ENCODE measurements around the gene DPYSL4. TPM values are rescaled to one million over a fixed set of nuclear protein-coding genes. Genes with fewer than 3 reads are reported as not detected.

Gene DPYSL4
- total RNA-seq, 1 experiment from 2014 or later: 9.9 TPM

DNA sequence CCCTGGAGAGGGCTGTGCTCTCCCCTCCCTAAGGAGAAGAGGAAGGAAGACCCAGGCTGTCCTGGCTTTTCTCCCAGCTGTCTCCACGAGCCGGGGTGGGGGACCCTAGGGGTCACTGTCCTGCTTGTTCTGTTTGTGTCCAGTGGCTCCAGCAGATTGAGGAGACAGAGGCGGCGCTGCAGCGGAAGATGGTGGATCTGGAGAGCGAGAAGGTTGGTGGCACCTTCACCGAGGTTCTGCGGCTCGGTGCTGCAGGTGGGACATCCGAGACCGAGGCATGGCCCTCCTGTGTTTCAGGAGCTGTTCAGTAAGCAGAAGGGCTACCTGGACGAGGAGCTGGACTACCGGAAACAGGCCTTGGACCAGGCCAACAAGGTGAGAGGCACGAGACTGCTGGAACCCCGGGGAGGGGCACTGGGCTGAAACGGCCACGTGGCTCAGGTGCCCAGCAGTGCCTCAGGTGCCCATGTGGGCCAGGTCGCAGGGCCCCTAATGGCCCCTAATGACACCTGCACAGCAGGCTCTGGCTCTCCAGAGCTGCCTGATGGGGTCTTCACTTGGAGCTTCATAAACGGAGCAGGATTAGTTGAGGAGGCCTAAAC lies 33.0 kb upstream of the DPYSL4 start:
- no peaks in the 10 kb centered on the region for H3K9me3 ChIP-seq (ENCODE audit: control insufficient read depth, insufficient read depth, low read depth, low read length)
- TF ChIP-seq, protein P1, sequence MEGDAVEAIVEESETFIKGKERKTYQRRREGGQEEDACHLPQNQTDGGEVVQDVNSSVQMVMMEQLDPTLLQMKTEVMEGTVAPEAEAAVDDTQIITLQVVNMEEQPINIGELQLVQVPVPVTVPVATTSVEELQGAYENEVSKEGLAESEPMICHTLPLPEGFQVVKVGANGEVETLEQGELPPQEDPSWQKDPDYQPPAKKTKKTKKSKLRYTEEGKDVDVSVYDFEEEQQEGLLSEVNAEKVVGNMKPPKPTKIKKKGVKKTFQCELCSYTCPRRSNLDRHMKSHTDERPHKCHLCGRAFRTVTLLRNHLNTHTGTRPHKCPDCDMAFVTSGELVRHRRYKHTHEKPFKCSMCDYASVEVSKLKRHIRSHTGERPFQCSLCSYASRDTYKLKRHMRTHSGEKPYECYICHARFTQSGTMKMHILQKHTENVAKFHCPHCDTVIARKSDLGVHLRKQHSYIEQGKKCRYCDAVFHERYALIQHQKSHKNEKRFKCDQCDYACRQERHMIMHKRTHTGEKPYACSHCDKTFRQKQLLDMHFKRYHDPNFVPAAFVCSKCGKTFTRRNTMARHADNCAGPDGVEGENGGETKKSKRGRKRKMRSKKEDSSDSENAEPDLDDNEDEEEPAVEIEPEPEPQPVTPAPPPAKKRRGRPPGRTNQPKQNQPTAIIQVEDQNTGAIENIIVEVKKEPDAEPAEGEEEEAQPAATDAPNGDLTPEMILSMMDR (IDR thresholded peaks at IDR 0.05): no peak
- H3K36me3 ChIP-seq (ENCODE audit: control insufficient read depth, insufficient read depth, low read length): no peaks in the 10 kb centered on the region
- no peak overlapping the region for H3K4me3 ChIP-seq (ENCODE audit: low read depth in 2 of 2, low read length in 2 of 2)
- ATAC-seq (no peak), DNase-seq (ENCODE audit: low read depth, low spot score) (no peak)
- intact Hi-C loops (cut with micrococcal nuclease; ENCODE audit: unreplicated experiment) (no loop called here), in situ Hi-C loops (cut with HindIII; ENCODE audit: low pct_unique_long_range_greater_than_20kb, low sequenced_read_pairs) (no loop called here)
- H3K27ac ChIP-seq (ENCODE audit: low read length): no peak overlapping the region
- H3K4me1 ChIP-seq (ENCODE audit: control insufficient read depth, insufficient read depth, low read length): no peaks in the 10 kb centered on the region; the same call in 1 of the 2 replicates
- no TSS peak for BruUV-seq (replicated peaks)
- ChIA-PET CTCF (no interaction called here), POLR2A (interaction anchor here (0.6 kb wide), 1 partner anchor 876 kb away, joined by 4 read pairs; no protein-coding TSS in a partner anchor)
- no peaks in the 10 kb centered on the region for H3K27me3 ChIP-seq (ENCODE audit: control insufficient read depth, insufficient read depth, low read length)

DNA sequence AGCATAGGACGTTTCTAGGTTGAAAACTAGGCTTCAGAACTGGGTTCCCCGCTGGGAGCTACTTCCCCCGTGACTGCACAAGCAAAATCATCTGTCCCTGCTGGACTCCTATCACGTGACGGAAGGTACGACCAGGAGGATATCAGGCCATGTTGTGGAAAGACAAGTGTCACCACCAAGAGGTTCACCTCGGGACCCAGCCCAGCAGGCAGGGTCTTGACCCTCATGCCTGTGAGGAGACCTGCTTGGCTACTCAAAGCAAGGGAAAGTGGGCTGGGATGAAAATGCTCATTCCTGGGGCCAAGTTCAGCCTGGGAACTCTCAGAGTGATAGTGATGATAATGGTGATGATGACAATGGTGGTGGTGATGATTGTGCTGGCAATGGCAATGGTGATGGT lies 32.3 kb upstream of the DPYSL4 start:
- no TSS peak for BruUV-seq (replicated peaks)
- TF ChIP-seq, protein P1 (IDR thresholded peaks at IDR 0.05): no peak
- no peak for TF ChIP-seq SIN3A (IDR thresholded peaks at IDR 0.05; ENCODE audit: borderline replicate concordance, insufficient read depth, low read depth, low read length)
- TF ChIP-seq POLR2AphosphoS5 (IDR thresholded peaks at IDR 0.05; ENCODE audit: low read depth, low read length): no peak
- TF ChIP-seq TCF7L2 (IDR thresholded peaks at IDR 0.05; ENCODE audit: low read depth, low read length): no peak
- TF ChIP-seq, protein P2, sequence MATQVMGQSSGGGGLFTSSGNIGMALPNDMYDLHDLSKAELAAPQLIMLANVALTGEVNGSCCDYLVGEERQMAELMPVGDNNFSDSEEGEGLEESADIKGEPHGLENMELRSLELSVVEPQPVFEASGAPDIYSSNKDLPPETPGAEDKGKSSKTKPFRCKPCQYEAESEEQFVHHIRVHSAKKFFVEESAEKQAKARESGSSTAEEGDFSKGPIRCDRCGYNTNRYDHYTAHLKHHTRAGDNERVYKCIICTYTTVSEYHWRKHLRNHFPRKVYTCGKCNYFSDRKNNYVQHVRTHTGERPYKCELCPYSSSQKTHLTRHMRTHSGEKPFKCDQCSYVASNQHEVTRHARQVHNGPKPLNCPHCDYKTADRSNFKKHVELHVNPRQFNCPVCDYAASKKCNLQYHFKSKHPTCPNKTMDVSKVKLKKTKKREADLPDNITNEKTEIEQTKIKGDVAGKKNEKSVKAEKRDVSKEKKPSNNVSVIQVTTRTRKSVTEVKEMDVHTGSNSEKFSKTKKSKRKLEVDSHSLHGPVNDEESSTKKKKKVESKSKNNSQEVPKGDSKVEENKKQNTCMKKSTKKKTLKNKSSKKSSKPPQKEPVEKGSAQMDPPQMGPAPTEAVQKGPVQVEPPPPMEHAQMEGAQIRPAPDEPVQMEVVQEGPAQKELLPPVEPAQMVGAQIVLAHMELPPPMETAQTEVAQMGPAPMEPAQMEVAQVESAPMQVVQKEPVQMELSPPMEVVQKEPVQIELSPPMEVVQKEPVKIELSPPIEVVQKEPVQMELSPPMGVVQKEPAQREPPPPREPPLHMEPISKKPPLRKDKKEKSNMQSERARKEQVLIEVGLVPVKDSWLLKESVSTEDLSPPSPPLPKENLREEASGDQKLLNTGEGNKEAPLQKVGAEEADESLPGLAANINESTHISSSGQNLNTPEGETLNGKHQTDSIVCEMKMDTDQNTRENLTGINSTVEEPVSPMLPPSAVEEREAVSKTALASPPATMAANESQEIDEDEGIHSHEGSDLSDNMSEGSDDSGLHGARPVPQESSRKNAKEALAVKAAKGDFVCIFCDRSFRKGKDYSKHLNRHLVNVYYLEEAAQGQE (IDR thresholded peaks at IDR 0.05; ENCODE audit: insufficient read depth in 1 of 2, low read depth in 2 of 2, low read length in 1 of 2): no peak
- H3K27ac ChIP-seq (ENCODE audit: low read length): no peak overlapping the region
- intact Hi-C loops (cut with micrococcal nuclease; ENCODE audit: unreplicated experiment) (no loop called here), in situ Hi-C loops (cut with HindIII; ENCODE audit: low pct_unique_long_range_greater_than_20kb, low sequenced_read_pairs) (no loop called here)
- no peak overlapping the region for H3K4me3 ChIP-seq (ENCODE audit: low read depth in 2 of 2, low read length in 2 of 2)
- H3K4me1 ChIP-seq (ENCODE audit: control insufficient read depth, insufficient read depth, low read length): no peaks in the 10 kb centered on the region; the same call in 1 of the 2 replicates
- H3K36me3 ChIP-seq (ENCODE audit: control insufficient read depth, insufficient read depth, low read length): no peaks in the 10 kb centered on the region
- ChIA-PET CTCF (no interaction called here), POLR2A (no interaction called here)
- DNase-seq (ENCODE audit: low read depth, low spot score) (no peak), ATAC-seq (no peak)
- H3K27me3 ChIP-seq (ENCODE audit: control insufficient read depth, insufficient read depth, low read length): no peaks in the 10 kb centered on the region
- H3K9me3 ChIP-seq (ENCODE audit: control insufficient read depth, insufficient read depth, low read depth, low read length): no peaks in the 10 kb centered on the region

Measured in Panc1 (cell line).